HG03139 (cell line): Measurements from ENCODE around the gene CCDC184.
"Not testable (repeated sequence)": the region's sequence is repeated elsewhere in the genome, so short reads cannot be mapped to it uniquely, and the experiment has no call there.

Experiments used
- ATAC-seq: cut with Tn5 transposase; IDR thresholded peaks from one replicate; pipeline ENCODE4 v1.9.1; 2021; ENCODE audit not compliant: unreplicated experiment

Gene CCDC184

DNA sequence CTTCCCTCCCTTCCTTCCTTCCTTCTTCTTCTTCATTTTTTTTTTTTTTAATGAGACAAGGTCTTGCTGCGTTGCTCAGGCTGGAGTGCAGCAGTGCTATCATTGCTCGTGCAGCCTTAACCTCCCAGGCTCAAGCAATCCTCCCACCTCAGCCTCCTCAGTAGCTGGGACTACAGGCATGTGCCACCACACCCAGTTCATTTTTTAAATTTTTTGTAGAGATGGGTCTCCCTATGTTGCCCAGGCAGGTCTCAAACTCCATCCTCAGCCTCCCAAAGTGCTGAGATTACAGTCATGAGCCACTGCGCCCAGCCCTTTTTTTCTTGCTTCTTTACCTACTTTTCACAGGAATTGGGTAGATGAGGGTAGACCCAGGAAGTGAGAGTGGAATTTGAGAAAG, 18.1 kb downstream of the CCDC184 start:
- ATAC-seq, result no peak

DNA sequence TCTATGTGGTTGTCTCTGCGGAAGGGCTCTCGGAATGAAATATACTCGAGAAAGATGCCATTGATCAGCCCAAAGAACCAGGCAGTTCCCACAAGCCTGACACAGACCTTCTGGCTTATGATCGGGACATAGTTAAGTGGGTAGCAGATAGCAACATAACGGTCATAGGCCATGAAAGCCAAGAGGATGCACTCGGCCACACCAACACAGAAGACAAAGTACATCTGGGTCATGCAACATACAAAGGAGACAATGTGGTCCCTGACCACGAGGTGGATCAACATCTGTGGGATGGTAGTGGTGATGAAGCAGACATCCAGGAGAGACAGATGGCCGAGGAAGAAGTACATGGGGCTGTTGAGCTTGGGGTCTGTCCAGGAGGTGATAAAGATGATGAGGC, 19.3 kb downstream of the CCDC184 start:
- ATAC-seq, result no peak

DNA sequence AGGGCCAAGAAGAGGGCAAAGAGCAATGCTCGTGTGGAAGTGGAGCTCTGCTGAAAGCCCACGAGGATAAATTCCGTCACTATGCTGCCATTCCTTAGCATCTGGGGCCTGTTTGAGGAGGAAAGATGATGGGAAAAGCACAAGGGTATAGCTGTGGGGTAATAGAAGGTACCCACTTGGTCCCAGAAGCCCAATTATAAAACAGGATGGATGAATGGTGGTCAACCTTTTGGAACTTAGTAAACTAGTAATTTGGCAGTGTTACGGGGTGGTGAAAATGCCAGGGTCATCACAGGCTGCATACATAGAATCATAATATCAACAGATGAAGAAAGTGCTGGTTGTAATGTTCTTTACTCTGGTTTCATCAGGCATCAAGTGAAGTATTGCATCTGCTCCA, 19.7 kb downstream of the CCDC184 start, which contains the start of gene OR10AD1:
Gene OR10AD1, minus strand, starts transcription at position 101 of the 400 bp plus-strand sequence. Its CDS starts 0 bp downstream, at position 101.
- no peak for ATAC-seq

DNA sequence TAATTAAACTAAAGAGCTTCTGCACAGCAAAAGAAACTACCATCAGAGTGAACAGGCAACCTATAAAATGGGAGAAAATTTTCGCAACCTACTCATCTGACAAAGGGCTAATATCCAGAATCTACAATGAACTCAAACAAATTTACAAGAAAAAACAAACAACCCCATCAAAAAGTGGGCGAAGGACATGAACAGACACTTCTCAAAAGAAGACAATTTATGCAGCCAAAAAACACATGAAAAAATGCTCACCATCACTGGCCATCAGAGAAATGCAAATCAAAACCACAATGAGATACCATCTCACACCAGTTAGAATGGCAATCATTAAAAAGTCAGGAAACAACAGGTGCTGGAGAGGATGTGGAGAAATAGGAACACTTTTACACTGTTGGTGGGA, 26.1 kb downstream of the CCDC184 start:
- not testable (repeated sequence) for ATAC-seq

DNA sequence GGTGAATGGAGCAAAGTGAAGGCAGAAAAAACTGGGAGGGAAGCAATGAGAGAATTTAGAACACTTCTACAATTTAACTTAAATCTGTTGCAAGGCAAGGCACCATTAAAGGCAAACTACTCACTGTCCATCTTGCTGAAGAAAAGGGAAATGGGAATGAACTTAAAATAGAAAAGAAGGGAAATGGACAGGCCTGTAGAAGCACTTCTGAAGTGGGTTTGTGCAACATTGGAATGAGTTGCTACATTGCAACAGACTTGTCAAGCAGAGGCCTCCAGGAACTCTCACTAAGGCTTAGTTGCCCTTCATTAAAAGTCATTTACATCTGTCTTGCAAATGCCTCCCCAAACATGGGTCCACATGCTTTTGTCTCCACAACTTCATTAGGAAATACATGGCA, 33.3 kb downstream of the CCDC184 start:
- ATAC-seq, result no peak

DNA sequence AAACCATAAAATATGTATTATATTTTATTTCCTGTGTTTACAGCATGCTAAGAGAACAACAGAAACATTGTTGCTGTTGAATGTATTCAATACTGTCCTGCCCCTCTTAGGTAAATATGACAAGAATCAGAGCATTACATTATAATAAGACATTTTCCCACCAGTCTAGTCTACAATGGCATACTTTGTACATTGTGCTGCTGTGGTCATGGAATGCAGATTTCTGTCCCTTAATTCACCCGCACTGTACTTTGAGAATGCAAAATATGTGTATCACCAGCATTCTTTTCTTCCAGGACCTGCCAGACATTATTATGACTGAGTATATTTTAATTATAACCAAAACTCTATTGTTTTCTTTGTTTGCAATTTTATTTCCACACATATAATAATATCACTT, 36.2 kb downstream of the CCDC184 start:
- ATAC-seq, result no peak

DNA sequence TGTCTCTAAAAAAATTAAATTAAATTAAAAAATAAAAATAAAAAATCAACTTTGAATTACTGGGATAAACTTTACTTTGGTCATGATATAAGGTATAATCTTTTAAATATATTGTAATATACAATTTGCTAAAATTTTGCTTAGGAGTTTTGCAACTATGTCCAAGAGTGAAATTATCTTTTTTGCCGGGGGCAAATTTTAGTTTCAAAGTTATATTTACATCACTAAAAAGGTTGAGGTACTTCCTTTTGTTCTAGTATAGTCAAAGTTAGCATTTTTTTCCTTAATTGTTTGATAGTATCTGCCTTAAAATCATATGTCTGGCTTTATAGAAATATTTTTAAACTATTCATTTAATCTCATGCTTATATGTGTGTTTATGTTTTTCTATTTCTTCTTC, 37.3 kb downstream of the CCDC184 start:
- ATAC-seq, result no peak

DNA sequence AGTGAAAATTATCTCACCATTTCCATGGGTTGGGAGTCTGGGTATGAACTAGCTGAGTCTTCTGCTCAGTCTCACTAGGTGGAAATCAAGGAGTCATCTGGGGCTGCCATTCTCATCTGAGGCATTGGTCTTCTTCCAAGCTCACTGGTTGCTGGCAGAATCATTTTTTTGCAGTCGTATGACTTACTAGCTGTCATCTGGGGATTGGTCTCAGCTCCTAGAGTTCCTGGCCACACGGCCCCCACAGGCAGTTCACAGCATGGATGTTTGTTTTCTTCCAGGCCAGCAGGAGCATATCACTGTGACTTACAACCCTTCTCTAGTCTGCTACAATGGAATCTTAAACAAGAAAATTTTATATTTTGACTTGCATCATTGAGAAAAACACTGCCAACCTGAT, 38.2 kb downstream of the CCDC184 start:
- no peak for ATAC-seq

DNA sequence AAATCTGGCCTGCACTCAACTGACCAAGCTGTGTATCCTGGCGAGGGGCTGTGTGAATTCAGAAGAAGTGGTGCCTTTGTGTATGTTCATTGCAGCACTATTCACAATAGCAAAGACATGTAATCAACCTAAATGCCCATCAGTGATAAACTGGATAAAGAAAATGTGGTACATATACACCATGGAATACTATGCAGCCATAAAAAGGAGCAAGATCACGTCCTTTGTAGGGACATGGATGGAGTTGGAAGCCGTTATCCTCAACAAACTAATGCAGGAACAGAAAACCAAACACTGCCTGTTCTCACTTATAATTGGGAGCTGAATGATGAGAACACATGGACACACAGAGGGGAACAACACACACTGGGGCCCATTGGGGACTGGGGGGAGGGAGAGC, 41.1 kb downstream of the CCDC184 start:
- not testable (repeated sequence) for ATAC-seq

DNA sequence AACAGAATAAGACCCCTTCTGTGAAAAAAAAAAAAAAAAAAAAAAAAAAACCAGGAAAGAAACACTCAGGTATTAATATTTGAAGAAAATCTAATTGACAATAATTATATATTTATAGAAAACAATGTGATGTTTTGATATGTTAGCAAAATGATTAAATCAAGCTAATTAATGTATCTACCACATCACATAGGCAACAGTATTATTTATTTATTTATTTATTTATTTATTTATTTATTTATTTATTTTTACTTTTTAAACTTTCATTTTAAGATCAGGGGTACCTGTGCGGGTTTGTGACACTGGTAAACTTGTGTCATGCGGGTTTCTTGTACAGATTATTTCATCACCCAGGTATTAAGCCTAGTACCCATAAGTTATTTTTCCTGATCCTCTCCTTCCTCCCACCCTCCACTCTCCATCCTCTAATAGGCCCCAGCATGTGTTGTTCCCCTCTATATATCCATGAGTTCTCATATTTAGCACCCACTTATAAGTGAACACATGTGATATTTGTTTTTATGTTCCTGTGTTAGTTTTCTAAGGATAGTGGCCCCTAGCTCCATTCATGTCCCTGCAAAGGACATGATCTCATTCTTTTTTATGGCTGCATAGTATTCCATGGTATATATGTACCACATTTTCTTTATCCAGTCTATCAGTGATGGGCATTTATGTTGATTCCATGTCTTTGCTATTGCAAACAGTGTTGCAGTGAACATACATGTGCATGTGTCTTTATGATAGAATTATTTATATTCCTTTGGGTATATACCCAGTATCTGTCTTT, 47.9 kb downstream of the CCDC184 start:
- ATAC-seq, result not testable (repeated sequence)
